NCI-H510A treated with DMSO at 0.1 percent for 48 hours (cell line): ENCODE results near the gene TCERG1L.
A peak's percentile ranks its signal among the peaks of the same experiment; 100 is the strongest.
"Not testable (repeated sequence)": the region's sequence is repeated elsewhere in the genome, so short reads cannot be mapped to it uniquely, and the experiment has no call there.

ENCODE experiments used
- DNase-seq: peaks from one replicate; lab custom pipeline; 2025; lab: John Stamatoyannopoulos, UW

The TCERG1L gene, protein sequence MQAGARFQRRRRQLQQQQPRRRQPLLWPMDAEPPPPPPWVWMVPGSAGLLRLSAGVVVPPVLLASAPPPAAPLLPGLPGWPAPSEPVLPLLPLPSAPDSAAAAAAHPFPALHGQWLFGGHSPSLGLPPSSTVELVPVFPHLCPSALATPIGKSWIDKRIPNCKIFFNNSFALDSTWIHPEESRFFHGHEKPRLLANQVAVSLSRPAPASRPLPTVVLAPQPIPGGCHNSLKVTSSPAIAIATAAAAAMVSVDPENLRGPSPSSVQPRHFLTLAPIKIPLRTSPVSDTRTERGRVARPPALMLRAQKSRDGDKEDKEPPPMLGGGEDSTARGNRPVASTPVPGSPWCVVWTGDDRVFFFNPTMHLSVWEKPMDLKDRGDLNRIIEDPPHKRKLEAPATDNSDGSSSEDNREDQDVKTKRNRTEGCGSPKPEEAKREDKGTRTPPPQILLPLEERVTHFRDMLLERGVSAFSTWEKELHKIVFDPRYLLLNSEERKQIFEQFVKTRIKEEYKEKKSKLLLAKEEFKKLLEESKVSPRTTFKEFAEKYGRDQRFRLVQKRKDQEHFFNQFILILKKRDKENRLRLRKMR

GRCh38 chr10:131311661-131312477 is at the start of gene TCERG1L:
TSS of gene TCERG1L (minus strand) at chr10:131311721. CDS start at chr10:131311635, 86 bp downstream.
- DNase-seq = peak; percentile 54

- no peak for DNase-seq
These were observed 47.4 kb upstream of the TCERG1L start for GRCh38 chr10:131358741-131359442.

DNA sequence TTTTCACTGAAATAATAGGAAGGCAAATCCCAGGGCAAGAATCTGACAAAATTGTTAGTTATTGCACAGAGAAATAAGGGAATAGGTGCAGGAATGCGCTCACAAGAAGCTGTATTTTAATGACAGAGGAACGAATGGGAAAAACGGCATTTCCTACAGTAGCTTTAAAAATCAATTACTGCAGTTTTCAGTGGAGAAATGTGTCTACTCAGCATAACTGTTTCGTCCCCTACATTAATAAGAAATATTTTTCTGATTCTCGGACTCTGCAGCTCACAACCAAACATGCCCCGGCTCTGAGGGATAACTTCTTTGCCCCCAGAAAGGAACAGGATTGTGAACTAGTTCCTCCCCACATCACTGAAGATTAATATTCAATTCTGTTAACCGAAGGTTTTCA is 44.9 kb upstream of the TCERG1L start:
- no peak for DNase-seq

DNA sequence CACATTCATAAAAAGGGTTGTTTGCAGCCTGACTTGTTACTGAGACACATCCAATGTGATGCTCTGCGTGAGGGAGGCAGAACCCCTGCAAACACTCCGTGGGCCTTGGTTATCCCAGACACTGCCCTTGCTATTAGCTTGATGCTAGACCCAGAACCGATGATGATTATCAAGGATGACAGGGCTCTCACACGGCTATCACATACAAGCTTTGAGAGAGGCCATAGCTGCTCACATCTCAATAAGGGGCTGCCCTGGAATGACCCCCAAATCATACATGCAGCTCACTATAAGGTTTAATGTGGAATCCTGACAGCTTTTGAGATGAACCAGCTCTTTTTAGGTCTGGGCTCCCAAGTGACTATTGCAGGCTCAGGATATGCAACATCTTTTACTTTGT is 44.4 kb upstream of the TCERG1L start:
- no peak for DNase-seq

GRCh38 chr10:131355056-131355455 is 43.5 kb upstream of the TCERG1L start:
- DNase-seq = no peak

DNA sequence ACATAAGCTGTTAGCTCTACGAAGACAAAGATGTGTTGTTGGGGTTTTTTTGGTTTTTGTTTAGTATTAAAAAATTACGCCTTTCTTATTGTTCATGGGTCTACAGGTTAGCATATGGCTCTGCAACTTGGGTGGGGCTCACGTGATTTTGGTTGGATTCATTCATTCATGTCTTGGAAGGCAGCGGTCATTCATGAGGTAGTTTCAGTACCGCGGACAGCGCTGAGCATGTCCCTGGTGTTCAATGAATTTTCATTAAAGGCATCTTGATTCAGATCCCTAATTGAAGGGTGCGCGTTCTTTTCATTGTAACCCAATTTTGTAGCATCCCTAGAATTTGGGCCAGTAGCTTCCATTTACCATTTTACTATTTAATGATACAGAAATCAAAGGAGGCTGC is 42.9 kb upstream of the TCERG1L start:
- no peak for DNase-seq

DNA sequence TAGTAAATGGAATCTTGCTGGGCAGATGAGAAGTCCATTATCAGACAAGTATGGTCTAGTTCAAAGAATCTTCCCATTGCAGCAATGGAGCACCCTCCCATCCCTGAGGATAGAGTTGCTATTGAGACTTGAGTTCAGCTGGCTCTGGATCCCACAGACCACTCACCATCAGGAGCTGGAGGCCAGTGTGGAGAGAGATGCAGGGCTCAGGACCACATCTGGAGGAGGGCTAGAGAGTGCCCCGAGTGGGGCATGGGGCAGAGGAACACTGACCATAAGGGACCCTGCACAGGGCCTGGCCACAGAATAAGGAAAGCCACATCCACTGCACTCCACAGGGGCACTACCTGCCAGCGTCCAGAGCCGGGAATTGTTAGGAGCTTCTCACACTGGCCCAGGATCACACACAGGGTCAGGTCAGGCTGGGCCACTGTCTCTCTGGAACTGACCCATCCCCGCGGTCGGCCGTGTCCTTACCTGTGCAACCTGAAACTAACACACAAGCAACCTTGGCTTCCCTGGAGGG is 41.3 kb upstream of the TCERG1L start:
- DNase-seq = no peak

GRCh38 chr10:131350660-131351059 is 39.1 kb upstream of the TCERG1L start:
- no peak for DNase-seq

GRCh38 chr10:131350245-131350644 is 38.7 kb upstream of the TCERG1L start:
- no peak for DNase-seq

- DNase-seq = no peak
These were observed 34.9 kb upstream of the TCERG1L start for GRCh38 chr10:131346456-131346855.

GRCh38 chr10:131345691-131346090 is 34.2 kb upstream of the TCERG1L start:
- no peak for DNase-seq

DNA sequence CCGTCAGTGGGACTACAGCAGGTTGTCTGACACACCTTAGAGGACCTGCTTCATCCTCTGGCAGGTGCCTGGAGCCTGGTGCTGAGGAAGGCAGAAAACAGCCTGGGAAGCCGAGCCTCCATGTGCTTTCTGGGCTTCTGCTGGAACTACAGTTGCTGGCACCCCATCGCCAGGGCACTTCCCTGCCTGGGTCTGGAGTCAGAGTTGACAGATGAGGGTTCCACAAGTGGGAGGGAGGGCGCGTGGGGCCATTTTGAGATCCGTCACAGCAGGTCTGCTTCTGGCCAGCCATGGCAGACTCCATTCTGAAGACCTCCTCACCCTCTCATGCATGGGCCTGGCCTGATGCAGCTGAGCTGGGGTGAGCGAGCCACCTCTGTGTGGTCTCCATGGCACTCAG is 33.2 kb upstream of the TCERG1L start:
- DNase-seq = no peak

GRCh38 chr10:131337741-131338140 is 26.2 kb upstream of the TCERG1L start:
- no peak for DNase-seq

DNA sequence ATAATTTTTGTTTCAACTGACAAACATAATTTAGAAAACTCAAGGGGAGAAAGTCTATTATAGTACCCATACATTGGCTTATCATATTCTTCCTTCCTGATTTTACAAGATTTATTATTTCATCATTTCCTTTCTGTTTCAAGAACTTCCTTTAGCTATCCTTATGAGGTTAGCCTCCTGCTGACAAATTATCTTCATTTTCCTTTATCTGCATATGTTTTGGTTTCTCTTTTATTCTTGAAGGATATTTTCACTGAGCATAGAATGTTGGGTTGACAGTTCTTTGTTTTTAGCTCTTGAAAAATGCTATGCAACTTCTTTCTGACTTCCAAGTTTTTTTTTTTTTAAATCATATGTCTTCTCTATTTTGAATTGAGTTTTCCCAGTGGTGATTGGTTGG is 21.3 kb upstream of the TCERG1L start:
- DNase-seq = no peak

DNA sequence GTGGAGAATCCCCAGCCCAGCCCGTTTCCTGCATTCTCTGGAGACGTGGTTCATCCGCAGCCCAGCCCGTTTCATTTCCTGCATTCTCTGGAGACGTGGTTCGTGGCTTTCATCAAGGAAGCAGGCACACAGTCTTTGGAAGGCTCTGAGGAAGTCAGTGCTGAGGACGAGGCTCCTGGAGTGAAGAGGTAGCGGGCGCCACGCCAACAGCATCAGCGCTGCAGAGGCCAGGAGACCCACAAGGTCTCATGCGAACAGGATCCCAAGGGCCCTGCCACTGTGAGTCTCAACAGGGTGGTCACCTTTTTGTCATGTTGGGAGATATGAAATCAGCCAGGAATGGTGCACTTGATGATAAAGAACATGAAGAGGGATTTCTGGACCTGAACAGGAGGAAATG is 12.4 kb upstream of the TCERG1L start:
- no peak for DNase-seq

- no peak for DNase-seq
These were observed 11.5 kb upstream of the TCERG1L start for GRCh38 chr10:131323025-131323424.

DNA sequence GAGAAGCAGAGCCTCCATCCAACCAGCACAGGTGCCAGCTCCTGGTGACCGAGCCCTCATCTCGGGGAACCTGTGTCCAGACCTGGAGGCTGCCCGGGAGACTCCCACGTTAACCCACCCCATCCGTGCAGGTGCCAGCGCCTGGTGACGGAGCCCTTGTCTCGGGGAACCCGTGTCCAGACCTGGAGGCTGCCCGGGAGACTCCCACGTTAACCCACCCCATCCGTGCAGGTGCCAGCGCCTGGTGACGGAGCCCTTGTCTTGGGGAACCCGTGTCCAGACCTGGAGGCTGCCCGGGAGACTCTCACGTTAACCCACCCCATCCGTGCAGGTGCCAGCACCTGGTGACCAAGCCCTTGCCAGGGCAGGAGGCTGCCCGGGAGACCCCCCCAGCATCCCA is 11.1 kb upstream of the TCERG1L start:
- not testable (repeated sequence) for DNase-seq

- no peak for DNase-seq
These were observed 9.5 kb upstream of the TCERG1L start for GRCh38 chr10:131320860-131321604.

GRCh38 chr10:131318814-131319213 is 7.3 kb upstream of the TCERG1L start:
- DNase-seq = no peak

- no peak for DNase-seq
These were observed 6.8 kb upstream of the TCERG1L start for GRCh38 chr10:131318291-131318690.
